Loucy (cell line): ENCODE results near the gene KRTAP10-8.
"Not testable (repeated sequence)": the region's sequence is repeated elsewhere in the genome, so short reads cannot be mapped to it uniquely, and the experiment has no call there.

Source experiments
- EZH2phosphoT487 ChIP-seq: fragments of 200-600 bp; IDR thresholded peaks from 2 replicates; pipeline ENCODE4 v1.6.1; 2018; ENCODE audit warnings: antibody characterized with exemption, mild to moderate bottlenecking, moderate library complexity, borderline replicate concordance
- TF ChIP-seq, protein P1 (sequence below): fragments of 200-600 bp; sonication (generic); conservative IDR thresholded peaks from 2 replicates; pipeline ENCODE4 v1.5.1; 2014; ENCODE audit warnings: mild to moderate bottlenecking, antibody characterized with exemption, low read length

DNA sequence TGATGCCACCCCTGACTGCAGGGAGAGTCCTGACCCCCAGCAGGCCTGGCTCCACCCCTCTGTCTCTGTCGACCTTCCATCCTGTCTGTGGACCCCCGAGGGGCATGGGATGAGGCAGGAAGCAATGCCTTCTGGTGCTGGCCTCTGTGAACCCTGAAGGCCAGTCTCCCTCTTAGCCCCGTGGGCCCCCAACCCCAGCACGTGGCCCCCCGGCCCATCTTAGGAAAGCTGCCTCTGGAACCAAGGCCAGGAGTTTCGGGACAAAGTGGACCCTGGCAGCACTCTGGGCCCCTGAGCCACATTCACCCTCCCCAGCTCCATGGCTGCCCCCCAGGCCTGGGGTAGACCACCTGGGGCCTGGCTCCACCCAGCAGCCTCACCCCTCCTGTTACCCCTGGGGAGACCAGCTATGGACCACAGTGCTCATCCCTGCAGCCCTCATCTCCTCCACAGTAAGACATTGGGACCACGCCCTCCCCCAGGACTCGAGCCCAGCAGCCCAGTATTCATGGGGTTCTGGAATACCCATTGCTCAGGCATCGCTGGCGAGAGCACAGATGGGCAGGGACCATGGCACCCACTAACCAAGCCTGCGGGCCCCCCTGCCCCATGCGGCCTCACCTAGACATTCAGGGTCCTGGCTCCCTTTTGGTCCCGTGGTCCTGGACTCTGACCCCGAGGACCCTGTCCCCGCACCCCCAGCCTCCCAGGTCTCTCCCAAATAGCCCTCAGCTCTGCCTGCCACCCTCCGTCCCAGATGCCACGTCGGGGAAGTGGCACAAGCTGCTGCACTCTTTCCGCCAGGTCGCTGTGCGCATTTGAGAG is 26.8 kb downstream of the KRTAP10-8 start:
- TF ChIP-seq, protein P1, sequence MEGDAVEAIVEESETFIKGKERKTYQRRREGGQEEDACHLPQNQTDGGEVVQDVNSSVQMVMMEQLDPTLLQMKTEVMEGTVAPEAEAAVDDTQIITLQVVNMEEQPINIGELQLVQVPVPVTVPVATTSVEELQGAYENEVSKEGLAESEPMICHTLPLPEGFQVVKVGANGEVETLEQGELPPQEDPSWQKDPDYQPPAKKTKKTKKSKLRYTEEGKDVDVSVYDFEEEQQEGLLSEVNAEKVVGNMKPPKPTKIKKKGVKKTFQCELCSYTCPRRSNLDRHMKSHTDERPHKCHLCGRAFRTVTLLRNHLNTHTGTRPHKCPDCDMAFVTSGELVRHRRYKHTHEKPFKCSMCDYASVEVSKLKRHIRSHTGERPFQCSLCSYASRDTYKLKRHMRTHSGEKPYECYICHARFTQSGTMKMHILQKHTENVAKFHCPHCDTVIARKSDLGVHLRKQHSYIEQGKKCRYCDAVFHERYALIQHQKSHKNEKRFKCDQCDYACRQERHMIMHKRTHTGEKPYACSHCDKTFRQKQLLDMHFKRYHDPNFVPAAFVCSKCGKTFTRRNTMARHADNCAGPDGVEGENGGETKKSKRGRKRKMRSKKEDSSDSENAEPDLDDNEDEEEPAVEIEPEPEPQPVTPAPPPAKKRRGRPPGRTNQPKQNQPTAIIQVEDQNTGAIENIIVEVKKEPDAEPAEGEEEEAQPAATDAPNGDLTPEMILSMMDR, result not testable (repeated sequence)
- TF ChIP-seq EZH2phosphoT487, result not testable (repeated sequence)
